HFFc6 (cell line): Measurements from ENCODE around the gene LARGE1. TPM values are rescaled to one million over a fixed set of nuclear protein-coding genes. Genes with fewer than 3 reads are reported as not detected.

Experiments
- DNase-seq: peaks from one replicate; pipeline ENCODE4 v3.0.0-alpha.2; 2018
- H3K27ac Mint-ChIP-seq: 2 replicates; pipeline ENCODE4 v1.8.0; 2020; ENCODE audit warnings: mild to moderate bottlenecking, mixed read lengths
- H3K27me3 Mint-ChIP-seq: 2 replicates; pipeline ENCODE4 v1.8.0; 2021; ENCODE audit warnings: mild to moderate bottlenecking, moderate library complexity, mixed read lengths; ENCODE audit not compliant: insufficient read depth
- H3K36me3 Mint-ChIP-seq: 2 replicates; pipeline ENCODE4 v1.8.0; 2021; ENCODE audit warnings: low read depth, mixed read lengths
- H3K4me1 Mint-ChIP-seq: 2 replicates; pipeline ENCODE4 v1.8.0; 2020; ENCODE audit warnings: low read depth, mixed read lengths
- H3K4me3 Mint-ChIP-seq: 2 replicates; pipeline ENCODE4 v1.8.0; 2020; ENCODE audit warnings: mild to moderate bottlenecking, moderate library complexity, mixed read lengths
- H3K9me3 Mint-ChIP-seq: 2 replicates; pipeline ENCODE4 v1.8.0; 2020; ENCODE audit warnings: mild to moderate bottlenecking, mixed read lengths
- CTCF ChIP-seq: fragments of 200-600 bp; sonication (generic); IDR thresholded peaks from 2 replicates; pipeline ENCODE4 v1.5.0; 2021; ENCODE audit warnings: antibody characterized with exemption, mild to moderate bottlenecking
- total RNA-seq, 6 experiments: library from RNA; stranded (reverse); fragmentation: NEBNext Ultra II Directional; extraction: Animal tissue kit (Norgen Biotek cat#: 25700); gene quantifications; 2 replicates in 1 of 6; 3 replicates in 5 of 6; pipeline ENCODE4 v1.2.3, GENCODE V29; 2021

LARGE1 gene
- total RNA-seq, 6 experiments from 2014 or later = 4.9 to 7.3 (median 6.5) TPM

- H3K9me3 Mint-ChIP-seq = peaks cover 38% of the 10 kb centered on the region
- H3K4me1 Mint-ChIP-seq = no peaks in the 10 kb centered on the region
- H3K27ac Mint-ChIP-seq = no peak overlapping the region
- TF ChIP-seq CTCF = no peak
- H3K36me3 Mint-ChIP-seq = peaks cover 10% of the 10 kb centered on the region; the same call in 1 of the 2 replicates
- no peak overlapping the region for H3K4me3 Mint-ChIP-seq
- H3K27me3 Mint-ChIP-seq = no peaks in the 10 kb centered on the region
- DNase-seq = no peak
These were observed 326.5 kb downstream of the LARGE1 start for GRCh38 chr22:33593818-33594217.

- TF ChIP-seq CTCF = no peak
- no peak overlapping the region for H3K27ac Mint-ChIP-seq
- H3K36me3 Mint-ChIP-seq = peaks cover 10% of the 10 kb centered on the region; the same call in 1 of the 2 replicates
- H3K4me1 Mint-ChIP-seq = no peaks in the 10 kb centered on the region
- no peaks in the 10 kb centered on the region for H3K27me3 Mint-ChIP-seq
- no peak overlapping the region for H3K4me3 Mint-ChIP-seq
- DNase-seq = no peak
- H3K9me3 Mint-ChIP-seq = peaks cover 41% of the 10 kb centered on the region
These were observed 328.3 kb downstream of the LARGE1 start for GRCh38 chr22:33591946-33592345.

GRCh38 chr22:33589297-33589696 lies 331.0 kb downstream of the LARGE1 start:
- TF ChIP-seq CTCF = no peak
- no peak for DNase-seq
- Mint-ChIP-seq H3K9me3 (peaks cover 42% of the 10 kb centered on the region), H3K36me3 (0 out of 2 replicates have a peak, but pooled peaks cover 2% of the 10 kb centered on the region), H3K4me1 (no peaks in the 10 kb centered on the region), H3K27me3 (no peaks in the 10 kb centered on the region), H3K27ac (no peak overlapping the region), H3K4me3 (no peak overlapping the region)

GRCh38 chr22:33588860-33589259 lies 331.4 kb downstream of the LARGE1 start:
- TF ChIP-seq CTCF = no peak
- Mint-ChIP-seq H3K4me1 (no peaks in the 10 kb centered on the region), H3K27me3 (no peaks in the 10 kb centered on the region), H3K4me3 (no peak overlapping the region), H3K9me3 (peaks cover 42% of the 10 kb centered on the region), H3K36me3 (no peaks in the 10 kb centered on the region), H3K27ac (no peak overlapping the region)
- DNase-seq = no peak

GRCh38 chr22:33584152-33584551 lies 336.1 kb downstream of the LARGE1 start:
- TF ChIP-seq CTCF = no peak
- no peak overlapping the region for H3K4me3 Mint-ChIP-seq
- no peak overlapping the region for H3K27ac Mint-ChIP-seq

More at GRCh38 chr22:33584152-33584551, 336.1 kb downstream of the LARGE1 start:
- no peak for DNase-seq
- Mint-ChIP-seq H3K27me3 (peaks cover 1% of the 10 kb centered on the region; the same call in 1 of the 2 replicates), H3K9me3 (peaks cover 42% of the 10 kb centered on the region), H3K4me1 (no peaks in the 10 kb centered on the region), H3K36me3 (no peaks in the 10 kb centered on the region)
